Neural progenitor cell (in vitro differentiated cells): ENCODE results near the gene TUG1.

Experiments
- EZH2phosphoT487 ChIP-seq: fragments of 200-600 bp; sonication (generic); IDR thresholded peaks from 2 replicates; pipeline ENCODE4 v1.6.1; 2017; ENCODE audit warnings: antibody characterized with exemption
- TF ChIP-seq, protein P1 (sequence below): fragments of 200-600 bp; sonication (generic); IDR thresholded peaks from 2 replicates; pipeline ENCODE4 v1.5.1; 2017; ENCODE audit warnings: antibody characterized with exemption, mild to moderate bottlenecking

GRCh38 chr22:30982512-30982911, 13.4 kb downstream of the TUG1 start:
- TF ChIP-seq, protein P1, sequence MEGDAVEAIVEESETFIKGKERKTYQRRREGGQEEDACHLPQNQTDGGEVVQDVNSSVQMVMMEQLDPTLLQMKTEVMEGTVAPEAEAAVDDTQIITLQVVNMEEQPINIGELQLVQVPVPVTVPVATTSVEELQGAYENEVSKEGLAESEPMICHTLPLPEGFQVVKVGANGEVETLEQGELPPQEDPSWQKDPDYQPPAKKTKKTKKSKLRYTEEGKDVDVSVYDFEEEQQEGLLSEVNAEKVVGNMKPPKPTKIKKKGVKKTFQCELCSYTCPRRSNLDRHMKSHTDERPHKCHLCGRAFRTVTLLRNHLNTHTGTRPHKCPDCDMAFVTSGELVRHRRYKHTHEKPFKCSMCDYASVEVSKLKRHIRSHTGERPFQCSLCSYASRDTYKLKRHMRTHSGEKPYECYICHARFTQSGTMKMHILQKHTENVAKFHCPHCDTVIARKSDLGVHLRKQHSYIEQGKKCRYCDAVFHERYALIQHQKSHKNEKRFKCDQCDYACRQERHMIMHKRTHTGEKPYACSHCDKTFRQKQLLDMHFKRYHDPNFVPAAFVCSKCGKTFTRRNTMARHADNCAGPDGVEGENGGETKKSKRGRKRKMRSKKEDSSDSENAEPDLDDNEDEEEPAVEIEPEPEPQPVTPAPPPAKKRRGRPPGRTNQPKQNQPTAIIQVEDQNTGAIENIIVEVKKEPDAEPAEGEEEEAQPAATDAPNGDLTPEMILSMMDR, result no peak
- no peak for TF ChIP-seq EZH2phosphoT487
